ENCODE results near the gene RNU4-1. TPM values are rescaled to one million over a fixed set of nuclear protein-coding genes. Genes with fewer than 3 reads are reported as not detected.

RNU4-1 gene
- total and polyA plus RNA-seq, 2 experiments from 2014 or later = 6.0 TPM; not detected in 1

- TF ChIP-seq ZNF462 (CRISPR knock-in tag; IDR thresholded peaks at IDR 0.05) (no peak), NANOG (IDR thresholded peaks at IDR 0.05; ENCODE audit: borderline replicate concordance) (no peak), POLR2AphosphoS5 (IDR thresholded peaks at IDR 0.05; ENCODE audit: low read depth) (no peak)
Observed at GRCh38 chr12:120332523-120332922, 39.5 kb upstream of the RNU4-1 start (continued).

- no peaks in the 10 kb centered on the region for H3K4me1 Mint-ChIP-seq
- Histone ChIP-seq H3K27ac (ENCODE audit: low read depth) (no peak overlapping the region), H3K4me1 (ENCODE audit: insufficient read depth) (no peaks in the 10 kb centered on the region), H3K9me2 (ENCODE audit: insufficient read depth) (no peaks in the 10 kb centered on the region), H3K27me3 (ENCODE audit: insufficient read depth) (no peaks in the 10 kb centered on the region), H3K4me3 (no peak overlapping the region), H3K36me3 (ENCODE audit: insufficient read depth) (no peaks in the 10 kb centered on the region), H3K4me2 (no peak overlapping the region), H2AFZ (no peak overlapping the region), H3K79me2 (replicated peaks; ENCODE audit: insufficient read depth) (no peaks in the 10 kb centered on the region), H4K20me1 (replicated peaks; ENCODE audit: insufficient read depth) (no peaks in the 10 kb centered on the region), H3F3A (replicated peaks; ENCODE audit: low read depth) (no peaks in the 10 kb centered on the region)
- H3K27ac Mint-ChIP-seq = no peak overlapping the region
- ATAC-seq (no peak), DNase-seq (ENCODE audit: low spot score) (no peak)
- H3K4me3 Mint-ChIP-seq = no peak overlapping the region
- peaks cover 16% of the 10 kb centered on the region for H3K9me3 Mint-ChIP-seq
- TF ChIP-seq CTCF (conservative IDR thresholded peaks at IDR 0.05; ENCODE audit: low read depth in 2 of 2) (no peak), STAT1 (IDR thresholded peaks at IDR 0.05; ENCODE audit: unreplicated experiment) (no peak), ZNF114 (CRISPR knock-in tag; IDR thresholded peaks at IDR 0.05) (no peak), POLR2AphosphoS5 (IDR thresholded peaks at IDR 0.05; ENCODE audit: low read depth) (no peak), ZNF331 (CRISPR knock-in tag; IDR thresholded peaks at IDR 0.05; ENCODE audit: low read depth) (no peak)
- H3K27me3 Mint-ChIP-seq (ENCODE audit: insufficient read depth, low read depth, poor library complexity) = peaks cover 12% of the 10 kb centered on the region
- H3K36me3 Mint-ChIP-seq (ENCODE audit: low read depth) = peaks cover 13% of the 10 kb centered on the region; the same call in 2 of the 3 replicates
Observed at GRCh38 chr12:120332041-120332440, 39.0 kb upstream of the RNU4-1 start.

Data from GM23338 (cell line).